GM18511 (cell line): ENCODE data around the gene PPP4C.
"Not testable (repeated sequence)": the region's sequence is repeated elsewhere in the genome, so short reads cannot be mapped to it uniquely, and the experiment has no call there.

ENCODE experiments used
- ATAC-seq: cut with Tn5 transposase; IDR thresholded peaks from one replicate; pipeline ENCODE4 v1.9.1; 2021; ENCODE audit warnings: mild to moderate bottlenecking, moderate library complexity; ENCODE audit not compliant: unreplicated experiment

PPP4C gene

DNA sequence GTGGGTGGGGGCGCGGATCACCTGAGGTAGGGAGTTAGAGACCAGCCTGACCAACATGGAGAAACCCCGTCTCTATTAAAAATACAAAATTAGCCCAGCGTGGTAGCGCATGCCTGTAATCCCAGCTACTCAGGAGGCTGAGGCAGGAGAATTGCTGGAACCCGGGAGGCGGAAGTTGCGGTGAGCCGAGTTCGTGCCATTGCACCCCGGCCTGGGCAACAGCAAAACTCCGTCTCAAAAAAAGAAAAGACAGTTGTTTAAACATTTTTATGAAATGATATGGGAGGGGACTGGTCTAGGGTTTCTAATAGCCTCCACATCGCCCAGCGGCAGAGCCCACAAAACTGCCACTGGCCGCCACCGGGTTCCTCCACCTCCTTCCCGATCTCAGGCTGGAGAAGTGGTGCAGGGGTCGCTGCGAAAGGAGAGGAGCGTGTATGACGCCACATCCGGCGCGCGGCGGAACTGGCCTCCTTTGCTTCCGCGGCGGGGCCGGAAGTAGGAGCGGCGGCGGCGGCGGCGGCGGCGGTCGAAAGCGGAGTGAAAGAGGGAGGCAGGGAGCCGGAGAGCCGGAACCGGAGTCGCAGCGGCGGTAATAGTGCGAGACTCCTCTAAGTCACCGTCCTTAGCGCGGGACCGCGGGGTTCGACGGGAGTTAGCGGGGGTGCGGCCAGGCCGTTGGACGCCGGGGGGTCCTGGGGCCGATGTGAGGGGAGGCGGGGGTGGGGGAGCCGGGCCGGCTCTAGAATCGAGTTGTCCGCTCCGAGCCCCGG is at the start of gene PPP4C:
Gene PPP4C (plus strand): TSS at position 492 of the 773 bp plus-strand sequence. CDS start 384 bp downstream, outside the sequence.
- ATAC-seq: peak; percentile 83

DNA sequence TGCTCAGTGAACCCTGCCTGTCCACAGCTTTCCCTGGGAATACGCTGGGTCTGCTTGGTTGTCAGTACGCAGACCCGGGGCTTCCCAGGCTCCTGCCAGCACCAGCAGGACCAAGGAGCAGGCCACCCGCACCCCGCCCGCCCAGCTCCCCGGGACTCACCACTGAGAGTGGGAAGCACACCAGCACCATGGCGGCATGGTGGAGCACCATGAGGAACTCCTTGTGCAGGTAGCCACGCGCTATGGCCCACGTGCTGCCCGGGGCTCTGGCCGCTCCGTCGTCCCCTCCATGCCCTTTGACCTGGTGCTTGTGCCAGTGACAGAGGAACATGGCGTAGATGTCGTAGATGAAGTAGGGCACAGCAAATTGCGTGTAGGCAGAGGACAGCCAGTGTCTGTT is 49.3 kb upstream of the PPP4C start:
- ATAC-seq: no peak

DNA sequence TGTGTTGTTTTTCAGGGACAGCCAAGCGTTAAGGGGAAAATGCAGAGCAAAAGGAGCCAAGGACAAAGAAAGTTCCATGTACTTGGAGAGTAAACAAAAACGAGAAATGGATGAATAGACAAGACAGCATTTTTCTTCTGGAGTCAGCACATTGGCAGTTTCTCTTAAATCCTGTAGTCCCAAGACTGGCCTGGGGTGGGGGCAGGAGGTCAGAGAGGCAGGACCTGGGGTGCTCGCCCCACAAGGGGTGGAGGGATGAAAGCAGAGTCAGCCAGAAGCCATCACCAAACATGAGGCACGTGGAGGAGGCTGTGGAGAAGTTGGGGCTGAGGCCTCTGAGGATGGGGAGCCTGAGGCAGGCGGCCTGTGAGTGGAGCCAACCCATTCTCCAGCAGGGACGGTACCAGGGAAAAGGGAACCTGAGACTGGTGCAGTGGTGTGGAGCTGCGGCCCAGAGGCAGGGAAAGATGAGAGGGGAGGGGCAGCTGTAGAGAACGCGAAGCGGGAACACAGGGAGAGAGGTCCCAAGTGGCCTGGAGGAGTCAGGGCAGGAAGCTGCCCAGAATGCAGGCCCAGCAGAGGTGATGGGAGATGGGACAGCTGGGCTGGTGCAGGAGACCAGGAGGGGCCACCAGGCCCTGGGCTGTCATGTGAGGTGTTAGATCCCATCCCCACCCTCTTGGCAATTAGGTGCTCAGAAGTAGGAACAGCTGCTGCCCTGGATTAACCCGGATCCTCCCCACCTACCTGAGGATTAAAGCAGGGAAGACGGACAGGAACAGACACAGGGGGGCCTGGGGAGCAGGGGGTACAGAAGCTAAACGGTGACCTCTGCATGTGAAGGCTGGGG is 48.0 kb upstream of the PPP4C start:
- no peak for ATAC-seq

DNA sequence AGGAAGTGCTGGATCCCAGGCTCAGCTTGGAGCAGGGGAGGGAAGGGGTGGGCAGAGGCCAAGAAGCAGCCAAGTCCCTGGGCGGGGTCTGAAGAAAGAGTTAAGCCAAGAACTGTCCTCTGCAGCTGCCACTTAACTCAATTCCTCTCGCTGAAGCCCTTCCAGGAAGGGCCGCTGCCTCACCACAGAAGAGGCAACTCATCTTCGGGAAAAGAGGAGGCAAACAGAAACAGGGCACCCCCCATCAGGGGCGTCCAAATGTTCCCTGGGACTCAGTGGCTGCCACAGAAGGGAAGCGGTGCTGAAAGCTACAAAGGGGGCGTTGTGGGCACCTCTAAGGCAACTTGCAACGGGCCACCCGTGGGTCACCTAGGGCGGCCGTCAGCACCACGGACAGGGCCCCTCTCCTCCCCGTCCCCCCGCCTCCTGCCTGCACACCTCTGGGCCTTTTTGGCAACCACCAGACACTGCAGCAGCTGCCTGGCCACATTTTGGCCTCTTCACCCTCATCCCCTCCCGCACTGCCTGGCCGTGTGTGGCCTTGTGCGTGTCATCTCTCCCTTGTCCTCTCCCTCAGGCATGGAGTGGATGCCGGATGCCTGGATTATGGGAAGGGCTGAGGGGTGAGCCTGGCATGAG is 47.2 kb upstream of the PPP4C start:
- no peak for ATAC-seq

DNA sequence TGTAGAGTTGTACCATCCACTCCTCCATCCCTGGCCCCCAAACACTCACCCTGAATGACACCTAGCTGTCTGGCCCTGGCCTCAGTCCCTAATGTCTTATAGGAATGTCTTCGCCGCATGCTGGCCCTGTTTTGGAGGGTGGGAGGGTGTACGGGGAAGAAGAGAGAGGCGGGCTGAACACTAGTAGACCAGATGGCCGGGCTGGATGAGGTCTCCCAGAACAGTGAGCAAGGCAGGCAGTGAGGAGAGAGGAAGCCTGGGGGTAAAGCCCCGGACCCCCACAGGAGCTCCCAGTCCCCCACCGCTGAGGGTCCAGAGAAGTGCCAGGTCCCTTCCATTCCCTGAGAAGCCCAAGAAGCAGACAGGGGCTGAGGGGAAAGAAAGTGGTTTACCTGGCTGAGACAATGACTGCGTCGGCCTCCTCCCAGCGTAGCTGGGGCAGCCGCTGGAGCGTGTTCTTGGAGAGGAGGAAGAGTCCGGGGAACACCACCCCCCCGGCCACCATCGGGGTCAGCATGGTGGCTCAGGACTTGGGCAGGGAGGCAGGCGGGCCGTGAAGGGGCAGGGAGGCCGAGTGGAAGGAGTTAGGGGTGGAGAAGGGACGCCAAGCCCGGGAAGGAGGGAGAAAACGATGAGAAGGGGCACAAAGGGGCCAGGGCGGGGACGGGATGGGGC is 45.6 kb upstream of the PPP4C start:
- no peak for ATAC-seq

DNA sequence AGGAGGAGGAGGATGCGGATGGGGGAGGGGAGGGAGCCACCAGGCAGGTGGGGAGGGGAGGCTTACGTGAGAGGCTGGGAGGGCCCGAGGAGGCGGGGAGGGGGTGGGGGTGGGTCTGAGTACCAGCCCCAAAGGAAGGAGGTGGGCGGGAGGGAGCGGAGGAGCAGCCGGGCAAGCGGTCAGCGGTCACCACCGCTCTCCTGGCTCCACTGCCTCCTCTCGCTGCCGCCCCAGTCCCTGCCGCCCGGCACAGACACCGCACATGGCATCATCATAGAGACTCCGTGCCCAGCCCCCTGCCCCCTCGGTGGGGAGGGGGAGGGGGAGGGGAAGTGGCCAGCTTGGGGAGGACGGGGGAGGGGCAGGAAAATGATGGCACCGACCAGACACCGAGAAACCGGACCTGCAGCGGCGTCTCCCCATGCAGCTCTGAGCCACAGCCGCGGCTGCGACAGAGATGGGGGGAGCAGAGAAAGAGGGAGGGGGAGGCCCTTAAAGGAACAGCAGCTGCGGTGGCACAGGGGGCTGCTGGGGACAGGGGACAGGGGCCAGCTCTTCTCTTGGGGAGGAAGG is 44.9 kb upstream of the PPP4C start, which contains the start of gene TLCD3B:
Gene TLCD3B (minus strand): TSS at position 431 of the 573 bp plus-strand sequence. CDS start 744 bp downstream, outside the sequence.
- no peak for ATAC-seq

DNA sequence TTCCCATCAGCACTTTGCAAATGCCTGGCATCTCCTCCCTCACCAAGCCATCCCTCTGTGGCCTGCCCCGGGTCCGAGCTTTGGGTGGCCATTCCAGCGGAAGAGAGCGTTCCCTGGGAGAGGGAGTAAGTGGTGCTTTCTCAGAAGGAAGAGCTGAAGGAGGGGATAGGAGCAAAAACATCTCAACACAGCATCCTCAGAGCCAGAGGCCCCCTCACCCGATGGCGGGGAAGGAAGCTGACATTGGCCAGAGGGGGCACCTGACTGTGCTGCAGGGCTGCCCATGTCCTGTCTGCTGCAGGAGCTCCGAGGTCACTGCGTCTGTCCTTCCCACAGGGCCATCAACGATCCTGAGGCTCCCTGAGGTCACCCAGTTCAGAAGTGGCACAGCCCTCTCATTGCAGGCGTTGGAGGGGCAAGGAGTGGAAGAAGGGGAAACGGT is 44.3 kb upstream of the PPP4C start:
- ATAC-seq: no peak

DNA sequence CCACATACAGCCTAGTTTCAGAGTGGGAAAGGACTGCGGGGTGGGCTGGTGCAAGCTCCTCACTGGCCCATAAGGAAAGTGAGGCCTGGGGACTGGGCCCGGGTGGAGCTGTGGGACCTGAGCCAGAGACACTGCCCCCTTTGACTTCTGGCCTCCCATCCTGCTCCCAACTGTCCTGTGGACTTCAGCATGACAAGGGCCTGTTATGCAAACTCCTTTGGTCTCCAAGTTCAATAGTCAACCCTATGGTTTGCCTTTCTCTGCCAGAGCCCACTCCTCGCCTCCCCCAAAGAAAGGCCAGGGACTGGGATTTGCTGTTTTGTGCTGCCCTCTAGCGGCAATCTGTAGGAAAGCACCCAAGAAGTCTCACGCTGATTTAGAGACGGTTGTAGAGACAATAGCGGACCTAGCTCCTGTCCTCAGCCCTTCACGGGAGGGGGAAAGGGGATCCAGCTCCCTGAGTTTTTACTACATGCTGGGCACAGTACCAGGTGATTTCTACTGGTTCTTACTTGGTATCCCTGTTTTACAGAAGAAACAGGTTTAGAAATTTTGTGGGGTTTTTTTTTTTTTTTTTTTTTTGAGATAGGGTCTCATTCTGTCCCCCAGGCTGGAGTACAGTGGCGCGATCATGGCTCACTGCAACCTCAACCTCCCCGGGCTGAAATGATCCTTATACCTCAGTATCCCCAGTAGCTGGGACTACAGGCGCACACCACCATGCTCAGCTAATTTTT is 43.5 kb upstream of the PPP4C start:
- ATAC-seq: no peak

DNA sequence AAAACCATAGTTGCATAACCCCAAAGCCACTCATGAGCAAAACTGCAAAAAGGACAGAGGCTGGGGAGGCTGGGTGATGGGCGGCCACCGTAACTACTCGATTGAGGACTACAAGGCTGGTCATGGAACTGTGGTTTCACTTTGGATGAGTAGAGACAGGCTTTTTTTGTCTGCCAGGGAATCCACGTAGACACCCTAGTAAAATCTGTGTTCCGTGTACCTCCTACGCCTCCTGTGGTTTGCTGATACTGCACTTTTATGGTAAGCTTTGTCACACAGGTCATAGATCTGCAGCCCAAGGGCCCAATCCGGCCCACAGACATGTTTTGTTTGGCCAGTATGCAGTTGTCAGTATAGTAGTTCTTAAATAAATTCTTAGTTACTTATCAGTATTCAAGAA is 42.5 kb upstream of the PPP4C start:
- no peak for ATAC-seq

DNA sequence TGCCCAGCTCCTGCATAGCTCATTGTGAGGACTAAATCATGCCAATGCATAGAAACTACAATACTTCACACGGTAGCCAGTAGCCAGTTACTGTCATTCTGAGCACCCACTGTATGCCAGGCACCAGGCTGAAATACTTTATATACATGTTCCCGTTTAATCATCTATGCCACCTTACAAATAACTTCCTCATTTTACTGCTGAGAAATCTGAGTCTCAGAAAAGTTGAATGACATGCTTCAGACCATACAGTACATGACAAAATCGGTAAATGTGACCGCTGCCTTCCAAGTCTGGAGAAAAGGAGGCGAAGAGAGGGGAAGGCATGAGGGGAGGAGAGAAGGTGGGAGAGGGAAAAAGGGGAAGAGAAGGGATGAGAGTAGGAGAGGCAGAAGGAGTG is 35.6 kb upstream of the PPP4C start:
- ATAC-seq: no peak

DNA sequence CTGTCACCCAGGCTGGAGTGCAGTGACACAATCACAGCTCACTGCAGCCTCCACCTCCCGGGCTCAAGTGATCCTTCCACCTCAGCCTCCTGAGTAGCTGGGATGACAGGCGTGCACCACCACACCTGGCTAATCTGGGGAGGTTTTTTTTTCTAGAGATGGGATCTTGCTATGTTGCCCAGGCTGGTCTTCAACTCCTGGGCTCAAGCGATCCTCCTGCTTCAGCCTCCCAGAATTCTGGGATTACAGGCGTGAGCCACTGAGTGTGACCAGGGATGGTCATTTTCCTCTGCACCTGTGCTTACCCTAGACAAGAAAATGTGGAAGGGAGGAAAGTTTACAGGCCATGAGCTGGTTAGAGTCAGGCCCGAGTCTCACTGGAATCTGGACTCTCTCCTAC is 35.1 kb upstream of the PPP4C start:
- not testable (repeated sequence) for ATAC-seq

DNA sequence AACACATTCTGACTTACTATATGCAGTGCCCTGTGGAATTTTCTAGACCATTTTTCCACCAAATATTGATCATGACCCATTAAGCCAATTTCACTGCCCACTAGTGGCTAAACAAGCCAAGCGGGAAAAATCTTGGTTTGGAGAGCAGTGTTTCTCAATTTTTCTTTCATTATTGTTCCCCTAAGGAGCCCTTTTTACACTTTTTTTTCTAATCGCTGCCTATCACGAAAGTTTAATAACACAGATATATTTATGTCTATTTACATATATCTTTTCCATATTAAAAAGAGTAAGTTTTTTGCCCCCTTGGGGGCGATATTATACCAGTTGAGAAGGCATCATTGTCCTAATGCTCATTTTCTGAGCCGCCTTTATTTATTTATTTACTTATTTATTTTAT is 34.0 kb upstream of the PPP4C start:
- ATAC-seq: no peak

DNA sequence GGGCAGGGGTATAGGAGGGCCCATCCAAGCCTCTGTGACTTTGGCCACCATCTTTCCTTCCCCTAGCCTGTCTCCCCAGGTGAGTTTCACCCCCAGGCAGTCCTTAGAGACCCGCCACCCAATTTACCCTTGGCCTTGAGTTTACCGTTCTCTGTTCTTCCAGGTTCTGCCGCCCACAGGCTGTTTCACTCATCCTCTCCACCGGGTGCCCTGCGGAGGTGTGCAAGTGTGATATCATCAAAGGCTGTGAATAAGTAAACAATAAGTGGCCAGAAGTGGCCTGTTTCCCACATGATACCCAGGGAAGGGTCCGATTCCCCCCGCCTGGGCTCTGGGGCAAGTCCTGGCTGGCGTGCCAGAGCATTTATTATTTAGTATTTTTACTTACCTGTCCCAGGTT is 29.6 kb upstream of the PPP4C start:
- no peak for ATAC-seq

DNA sequence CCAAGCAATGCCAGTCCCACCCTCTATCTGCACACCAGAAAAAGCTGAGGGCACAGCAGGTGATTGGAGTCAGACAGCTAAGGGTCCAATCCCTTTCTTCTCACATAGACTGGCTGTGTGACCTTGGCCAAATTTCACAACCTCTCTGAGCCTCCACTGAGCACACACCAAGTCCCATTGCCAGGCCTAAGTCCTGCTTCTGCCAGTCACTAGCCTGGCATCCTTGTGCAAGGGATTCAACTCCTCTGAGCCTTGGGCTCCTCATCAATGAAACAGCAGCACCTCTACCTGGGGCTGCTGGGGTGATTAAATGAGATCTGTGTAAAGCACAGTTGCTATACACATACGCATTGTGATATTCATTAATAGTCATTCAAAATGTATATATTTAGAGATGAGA is 29.2 kb upstream of the PPP4C start:
- no peak for ATAC-seq

DNA sequence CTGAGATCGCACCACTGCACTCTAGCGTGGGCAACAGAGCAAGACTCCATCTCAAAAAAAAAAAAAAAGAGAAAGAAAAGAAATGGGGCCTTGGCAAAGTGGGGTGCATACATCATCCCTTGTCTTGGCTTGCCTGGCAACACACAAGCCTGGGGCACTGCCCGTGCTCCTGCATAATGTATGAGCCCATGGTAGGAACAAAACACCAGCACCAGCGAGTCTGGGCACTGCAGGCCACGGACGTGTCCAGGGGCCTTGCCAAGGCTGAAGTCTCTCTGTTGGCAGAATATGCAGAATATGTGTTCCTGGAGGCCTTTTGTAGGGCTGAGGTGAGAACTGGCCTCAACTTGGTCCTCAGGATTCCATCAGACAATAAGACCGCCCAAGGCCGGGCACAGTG is 25.9 kb upstream of the PPP4C start:
- ATAC-seq: no peak

DNA sequence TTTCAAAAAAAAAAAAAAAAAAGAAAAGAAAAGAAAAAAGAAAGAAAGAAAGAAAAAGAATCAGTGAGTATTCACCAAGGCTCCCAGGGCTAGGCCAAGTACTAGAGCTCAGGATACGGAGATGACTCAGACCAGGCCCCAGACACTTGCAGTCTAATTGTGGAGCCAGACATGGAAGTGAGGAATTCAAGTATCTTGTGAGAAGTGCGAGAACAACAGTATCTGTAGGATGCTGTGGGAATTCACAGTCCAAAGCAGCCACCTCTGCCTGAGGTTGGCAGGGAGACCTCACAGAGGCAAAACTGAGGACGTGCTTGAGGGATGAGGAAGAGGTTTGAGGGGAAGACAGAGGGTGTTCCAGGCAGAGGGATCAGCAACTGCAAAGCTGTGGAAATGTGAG is 24.3 kb upstream of the PPP4C start:
- ATAC-seq: no peak

DNA sequence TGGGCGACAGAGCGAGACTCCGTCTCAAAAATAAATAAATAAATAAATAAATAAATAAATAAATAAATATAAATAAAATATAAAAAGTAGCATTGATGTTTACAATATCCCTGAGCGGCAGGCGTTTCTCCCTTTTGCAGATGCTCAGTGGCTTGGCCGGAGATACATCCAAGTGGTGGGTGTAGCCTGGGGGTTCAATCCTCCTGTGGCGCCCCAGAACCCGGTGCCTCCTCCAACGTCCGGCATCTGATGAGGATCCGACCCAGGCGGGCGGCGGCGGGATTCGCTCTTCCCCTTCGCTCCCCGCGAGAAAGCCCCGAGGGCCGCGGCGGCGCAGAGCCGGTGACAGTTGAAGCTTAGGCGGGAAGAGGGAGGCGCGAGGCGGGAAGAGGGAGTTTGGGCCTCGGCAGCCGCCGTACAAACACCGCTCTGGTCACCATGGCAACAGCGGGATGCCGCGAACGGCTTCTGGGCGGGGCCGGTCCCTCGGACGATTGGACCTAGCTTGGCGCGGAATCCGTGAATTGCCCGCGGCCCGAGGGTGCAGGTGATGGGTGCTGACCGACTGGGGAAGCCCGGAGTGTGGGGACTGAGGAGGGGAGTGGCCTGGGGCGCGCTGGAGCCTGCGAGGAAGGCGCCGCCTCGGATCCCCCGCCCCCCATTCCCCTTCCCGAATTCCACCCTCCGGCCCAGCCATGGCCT is 23.0 kb upstream of the PPP4C start:
- ATAC-seq: peak; percentile 65

DNA sequence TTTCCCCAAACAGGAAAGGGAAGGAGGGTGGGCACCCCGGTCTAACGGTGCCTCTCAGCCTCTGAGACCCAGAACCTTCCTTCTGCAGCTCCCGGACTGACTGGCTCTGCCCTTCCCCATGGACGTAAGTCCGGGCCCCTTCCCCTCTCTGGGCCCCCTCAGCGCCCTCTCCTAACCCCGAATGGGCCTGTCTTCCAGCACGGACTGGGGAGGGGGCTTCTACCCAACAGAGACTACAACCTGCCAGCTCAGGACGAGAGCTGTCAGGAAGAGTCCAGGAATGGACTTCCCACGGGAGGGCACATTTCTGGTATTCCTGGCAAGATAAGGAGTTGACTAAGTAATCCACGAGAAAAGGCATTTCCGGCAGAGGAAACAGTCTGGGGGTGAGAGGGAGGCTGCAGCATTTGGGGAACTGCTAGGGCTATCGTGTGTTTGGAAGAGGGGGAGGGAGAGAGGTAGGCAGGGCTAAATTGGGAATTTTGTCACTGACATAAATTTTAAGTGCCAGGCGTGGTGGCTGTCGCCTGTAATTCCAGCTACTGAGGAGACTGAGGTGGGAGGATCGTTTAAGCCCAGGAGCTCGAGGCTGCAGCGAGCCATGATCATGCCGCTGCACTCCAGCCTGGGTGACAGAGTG is 22.3 kb upstream of the PPP4C start:
- ATAC-seq: peak; percentile 13

DNA sequence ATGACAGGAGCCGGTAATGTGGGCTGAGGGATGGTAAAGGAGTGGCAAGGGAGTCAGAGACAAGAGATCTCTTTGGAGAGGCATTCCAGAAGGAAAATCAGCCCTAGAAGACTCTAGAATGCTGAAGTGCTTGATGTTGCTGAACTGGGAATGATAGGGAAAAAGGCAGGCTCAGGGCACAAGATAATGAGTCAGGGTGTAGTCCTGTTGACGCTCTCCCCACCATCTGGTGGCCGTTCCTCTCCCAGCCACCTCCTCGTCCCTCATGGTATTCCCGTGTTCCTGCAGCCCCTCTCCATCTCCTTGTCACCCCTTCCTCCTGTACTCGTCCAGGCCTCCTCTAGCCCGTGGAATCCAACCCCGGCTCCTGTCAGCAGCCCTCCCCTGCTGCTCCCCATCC is 21.3 kb upstream of the PPP4C start:
- no peak for ATAC-seq
